ENCODE data around the gene CNTF. TPM values are rescaled to one million over a fixed set of nuclear protein-coding genes. Genes with fewer than 3 reads are reported as not detected.
A peak's percentile ranks its signal among the peaks of the same experiment; 100 is the strongest.
"Not testable (repeated sequence)": the region's sequence is repeated elsewhere in the genome, so short reads cannot be mapped to it uniquely, and the experiment has no call there.

Gene CNTF
- total RNA-seq, result 1.2 TPM
- long read RNA-seq, result 0 reads

- Histone ChIP-seq H3K36me3 (peaks cover 77% of the 10 kb centered on the region), H3K27ac (no peak within 1 kb of the TSS), H3K9me3 (no peaks in the 10 kb centered on the region), H3K4me1 (no peaks in the 10 kb centered on the region), H3K4me3 (no peak within 1 kb of the TSS), H3K27me3 (no peaks in the 10 kb centered on the region)
- no peak for TF ChIP-seq CTCF (IDR thresholded peaks at IDR 0.05)
- intact Hi-C loops (cut with DNase I), result no loop called here
- ATAC-seq (no peak), DNase-seq (no peak)
Measured at GRCh38 chr11:58622344-58622743, at the start of gene CNTF. Gene CNTF, plus strand, starts transcription at chr11:58622665. Its CDS starts 88 bp downstream, at chr11:58622753.

GRCh38 chr11:58572906-58573305, 49.6 kb upstream of the CNTF start:
- ATAC-seq; H3K9me3 ChIP-seq; H3K27me3 ChIP-seq; DNase-seq; intact Hi-C loops (cut with DNase I): not testable (repeated sequence)
- peak overlapping the region; percentile 100 for H3K27ac ChIP-seq
- H3K4me1 ChIP-seq, result peaks cover 58% of the 10 kb centered on the region
- peak overlapping the region; percentile 39 for H3K4me3 ChIP-seq
- H3K36me3 ChIP-seq, result peaks cover 23% of the 10 kb centered on the region

GRCh38 chr11:58573451-58574104, 48.9 kb upstream of the CNTF start:
- intact Hi-C loops (cut with DNase I), result no loop called here
- peak; percentile 5 for ATAC-seq
- peak overlapping the region; percentile 100 for H3K27ac ChIP-seq

GRCh38 chr11:58574881-58575280, 47.6 kb upstream of the CNTF start:
- no peaks in the 10 kb centered on the region for H3K9me3 ChIP-seq
- DNase-seq, result no peak
- no peaks in the 10 kb centered on the region for H3K27me3 ChIP-seq
- peaks cover 53% of the 10 kb centered on the region for H3K4me1 ChIP-seq
- TF ChIP-seq CTCF (IDR thresholded peaks at IDR 0.05), result no peak
- H3K27ac ChIP-seq, result peak overlapping the region; percentile 100
- peaks cover 6% of the 10 kb centered on the region for H3K36me3 ChIP-seq
- intact Hi-C loops (cut with DNase I), result no loop called here
- no peak for ATAC-seq
- peak overlapping the region; percentile 39 for H3K4me3 ChIP-seq

More at GRCh38 chr11:58573451-58574104, 48.9 kb upstream of the CNTF start:
- Histone ChIP-seq H3K4me3 (peak overlapping the region; percentile 39), H3K27me3 (no peaks in the 10 kb centered on the region), H3K36me3 (peaks cover 19% of the 10 kb centered on the region), H3K9me3 (no peaks in the 10 kb centered on the region), H3K4me1 (peaks cover 53% of the 10 kb centered on the region)
- DNase-seq, result no peak
- no peak for TF ChIP-seq CTCF (IDR thresholded peaks at IDR 0.05)

GRCh38 chr11:58575377-58576020, 47.0 kb upstream of the CNTF start, which contains the start of gene LPXN:
Gene LPXN, minus strand, starts transcription at chr11:58575856. Its CDS starts 84 bp downstream, at chr11:58575772.
- peaks cover 57% of the 10 kb centered on the region for H3K4me1 ChIP-seq
- DNase-seq (no peak), ATAC-seq (no peak)
- H3K27me3 ChIP-seq, result no peaks in the 10 kb centered on the region
- intact Hi-C loops (cut with DNase I), result no loop called here
- H3K27ac ChIP-seq, result peak within 1 kb of the TSS; percentile 100
- peak within 1 kb of the TSS; percentile 94 for H3K4me3 ChIP-seq
- H3K9me3 ChIP-seq, result no peaks in the 10 kb centered on the region
- no peak for TF ChIP-seq CTCF (IDR thresholded peaks at IDR 0.05)
- H3K36me3 ChIP-seq, result peaks cover under 1% of the 10 kb centered on the region

- intact Hi-C loops (cut with DNase I), result no loop called here
Measured at GRCh38 chr11:58576887-58577471, 45.5 kb upstream of the CNTF start.

More at GRCh38 chr11:58576887-58577471, 45.5 kb upstream of the CNTF start:
- Histone ChIP-seq H3K9me3 (no peaks in the 10 kb centered on the region), H3K27ac (peak overlapping the region; percentile 100), H3K27me3 (no peaks in the 10 kb centered on the region), H3K4me1 (peaks cover 62% of the 10 kb centered on the region), H3K36me3 (no peaks in the 10 kb centered on the region), H3K4me3 (peak overlapping the region; percentile 94)
- TF ChIP-seq CTCF (IDR thresholded peaks at IDR 0.05), result peak; percentile 41
- DNase-seq (no peak), ATAC-seq (no peak)

Data from upper lobe of right lung (tissue), 1 donor.